Epidermal melanocyte (primary cell): Measurements from ENCODE around the gene KIF5B.
"Not testable (repeated sequence)": the region's sequence is repeated elsewhere in the genome, so short reads cannot be mapped to it uniquely, and the experiment has no call there.

ENCODE experiments used
- DNase-seq: peaks from one replicate; pipeline ENCODE4 v3.0.0; 2011; ENCODE audit warnings: low spot score; ENCODE audit not compliant: insufficient read length

KIF5B gene

DNA sequence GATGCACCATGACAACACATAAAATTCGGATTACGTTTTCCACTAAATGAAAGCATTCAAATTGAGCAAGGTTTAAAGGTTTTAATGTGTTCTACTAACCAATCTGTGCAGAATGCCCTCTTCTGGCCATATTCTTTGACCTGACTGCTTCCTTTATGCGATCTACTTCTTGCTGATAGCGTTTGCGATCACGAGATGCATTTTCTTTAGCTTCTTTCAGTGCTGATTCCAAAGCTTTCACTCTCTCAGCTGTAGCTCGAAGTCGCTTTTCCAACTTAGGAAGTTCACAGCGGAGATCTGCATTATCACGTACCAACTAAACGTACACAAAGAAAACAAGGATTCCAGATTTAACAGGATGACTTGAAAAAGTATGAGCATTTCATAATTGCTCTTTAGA, 39.2 kb downstream of the KIF5B start:
- DNase-seq = no peak

DNA sequence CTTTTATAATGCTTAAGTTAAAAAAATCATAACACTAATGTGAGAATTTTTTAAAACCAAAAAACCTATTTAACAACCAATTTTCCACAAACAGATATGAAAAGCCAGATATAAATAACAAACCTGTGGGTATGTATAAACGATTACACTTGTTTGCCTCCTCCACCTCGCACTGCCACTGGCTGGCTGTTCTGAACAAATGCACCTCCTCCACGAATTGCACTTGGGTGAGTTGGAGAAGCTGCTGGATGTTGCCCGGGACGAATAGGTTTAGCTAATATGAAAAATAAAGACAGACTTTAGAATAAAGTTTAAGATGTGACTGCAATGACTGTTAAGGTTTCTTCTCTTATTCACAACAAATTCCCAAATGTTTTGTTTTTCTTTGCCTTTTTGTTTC, 40.8 kb downstream of the KIF5B start:
- DNase-seq = no peak

DNA sequence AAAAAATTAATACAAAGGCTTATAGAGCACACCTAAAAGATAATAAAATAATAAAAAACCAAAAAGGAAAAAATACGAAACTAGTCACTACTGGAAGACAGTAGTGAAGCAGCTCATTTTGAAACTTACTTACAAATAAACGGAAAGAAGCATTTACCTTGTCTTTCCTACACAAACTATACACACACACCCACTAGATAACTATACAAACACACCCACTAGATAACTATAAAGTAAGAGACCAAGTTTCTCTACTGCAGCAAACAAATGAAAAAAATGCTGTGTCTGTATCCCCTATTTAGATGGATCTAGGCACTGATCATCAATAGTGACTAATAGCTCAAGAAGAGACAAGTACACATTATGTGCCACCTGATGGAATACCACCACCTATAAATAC, 49.2 kb downstream of the KIF5B start:
- no peak for DNase-seq

DNA sequence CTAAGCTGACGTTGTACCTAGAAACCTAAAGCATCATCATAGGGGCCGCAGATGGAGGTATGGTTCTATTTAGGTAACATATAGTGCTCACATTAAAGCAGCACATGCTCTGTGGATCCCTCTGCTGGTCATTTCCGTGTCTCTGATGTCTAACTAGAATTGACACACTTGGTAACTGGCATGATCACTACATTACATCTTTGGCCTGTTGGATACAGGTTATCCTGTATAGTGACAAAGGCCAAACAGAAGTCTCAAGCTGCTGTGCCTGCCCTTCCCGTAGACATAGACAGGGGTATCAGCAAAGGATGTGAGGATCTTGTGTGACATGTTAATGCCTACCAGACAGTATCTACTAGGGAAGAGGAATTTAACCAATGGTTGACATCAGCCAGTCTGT, 51.2 kb downstream of the KIF5B start:
- no peak for DNase-seq

DNA sequence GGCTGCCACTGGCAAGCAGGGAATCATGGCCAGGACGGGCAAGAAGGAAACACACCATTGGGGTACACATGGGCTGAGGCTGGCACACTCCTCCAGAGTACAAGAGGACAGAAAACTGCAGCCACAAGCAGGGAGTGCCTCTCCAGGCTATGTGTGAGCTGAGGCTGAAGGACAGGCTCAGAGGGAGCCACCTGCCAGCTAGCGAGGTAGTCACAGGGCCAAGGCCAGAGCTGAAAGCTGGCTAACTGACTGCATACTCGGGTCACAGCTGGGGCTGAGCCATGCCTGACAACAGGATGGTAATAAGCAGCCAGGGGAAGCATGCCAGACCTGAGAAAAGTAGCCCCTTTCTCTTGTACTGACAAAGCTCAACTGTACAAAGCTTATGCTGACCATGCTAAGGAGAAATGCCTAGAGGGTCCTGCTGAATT, 52.0 kb downstream of the KIF5B start:
- DNase-seq = no peak

DNA sequence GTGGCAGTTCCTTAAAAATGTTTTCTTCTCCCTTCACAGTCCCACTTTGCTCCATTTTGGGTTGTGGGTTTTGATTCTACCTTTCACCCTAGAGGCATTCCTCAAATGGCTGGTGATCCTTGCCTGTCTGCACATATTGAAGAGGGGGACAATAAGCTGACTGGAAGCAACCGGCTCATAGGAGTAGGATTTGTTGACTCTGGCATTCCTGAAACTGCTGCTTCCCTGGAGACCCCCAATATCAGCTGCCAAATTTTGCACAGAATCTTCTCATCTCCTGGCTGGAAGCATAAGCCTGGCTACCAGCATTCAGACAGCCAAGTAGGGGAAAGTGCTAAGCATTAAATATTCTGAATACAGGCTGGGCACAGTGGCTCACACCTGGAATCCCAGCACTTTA, 53.7 kb downstream of the KIF5B start:
- no peak for DNase-seq

DNA sequence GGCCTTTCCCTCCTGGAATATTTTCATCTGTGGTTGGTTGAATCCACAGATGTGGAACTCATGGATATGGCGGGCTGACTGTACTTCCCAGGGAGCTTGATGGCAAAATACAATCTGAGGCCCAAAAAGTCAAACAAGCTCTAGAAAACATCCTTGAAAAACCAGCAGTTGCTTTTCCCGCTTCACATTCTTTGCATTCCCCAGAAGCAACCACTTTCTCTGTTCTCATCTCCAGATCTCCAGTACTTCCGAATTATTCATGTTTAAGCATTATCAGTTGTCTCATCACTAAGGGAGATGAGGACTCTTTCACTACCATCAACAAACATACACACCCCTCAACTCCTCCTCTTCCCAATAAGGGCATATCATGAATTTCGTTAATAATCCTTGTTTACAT, 55.3 kb downstream of the KIF5B start:
- no peak for DNase-seq

DNA sequence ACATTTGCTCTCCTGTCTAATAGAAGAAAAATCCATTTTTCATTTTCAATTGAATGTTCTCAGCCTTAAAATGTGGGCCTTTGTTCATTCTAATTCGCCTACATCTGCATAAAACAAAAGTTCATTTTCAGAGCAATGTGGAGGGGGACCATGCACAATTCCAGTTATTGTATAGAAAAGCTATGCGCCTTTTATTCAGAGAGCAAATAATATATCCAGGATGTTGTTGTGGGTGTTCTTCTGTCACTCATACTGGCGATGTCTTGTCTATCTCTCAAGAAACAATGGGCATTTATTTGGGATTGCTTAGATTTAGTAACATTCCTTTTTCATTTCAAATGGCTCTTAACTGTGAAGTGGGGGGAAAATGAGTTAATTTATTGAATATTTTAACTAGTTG, 56.4 kb downstream of the KIF5B start:
- no peak for DNase-seq

DNA sequence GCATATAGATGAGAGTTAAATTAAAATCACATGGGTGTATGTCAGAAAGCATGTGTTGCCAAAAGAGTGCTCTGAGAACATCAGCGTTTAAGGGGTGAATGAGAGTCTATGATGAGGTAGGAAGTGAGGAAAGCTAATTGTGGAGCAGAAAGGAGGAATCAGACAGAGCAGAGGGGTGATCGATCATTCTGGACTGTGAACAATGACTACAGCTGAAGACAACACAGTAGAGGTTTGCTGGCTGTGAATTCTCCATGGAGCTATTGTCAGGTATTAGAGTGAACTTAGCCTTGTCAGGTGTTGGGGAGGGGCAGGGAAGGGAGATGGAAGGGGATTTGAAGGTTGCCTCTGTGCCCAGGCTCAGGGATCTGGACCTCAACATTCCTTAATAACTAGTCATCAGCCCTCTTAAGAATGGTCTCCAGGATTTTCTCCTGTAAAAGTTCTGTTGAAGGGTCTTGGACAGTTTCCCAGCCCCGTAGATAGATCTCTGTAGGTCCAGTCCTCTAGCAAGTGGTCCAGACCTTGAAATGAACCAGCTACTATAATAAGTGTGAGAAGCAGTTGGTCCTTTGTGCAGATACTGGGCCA, 57.1 kb downstream of the KIF5B start:
- DNase-seq = no peak

DNA sequence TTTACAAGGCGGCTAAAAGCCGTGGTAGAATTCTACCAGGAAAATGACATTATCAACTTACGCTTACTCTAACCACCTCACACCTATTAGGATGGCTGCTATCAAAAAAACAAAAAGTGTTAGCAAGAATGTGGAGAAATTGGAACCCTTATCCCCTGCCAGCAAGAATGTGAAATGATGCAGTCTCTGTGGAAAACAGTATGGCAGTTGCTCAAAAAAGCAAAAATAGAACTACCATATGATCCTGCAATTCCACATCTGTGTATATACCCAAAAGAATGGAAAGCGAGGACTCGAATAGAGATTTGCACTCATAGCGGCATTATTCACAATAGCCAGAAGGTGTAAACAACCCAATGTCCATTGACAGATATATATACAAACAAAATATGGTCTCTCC, 61.3 kb downstream of the KIF5B start:
- DNase-seq = no peak

DNA sequence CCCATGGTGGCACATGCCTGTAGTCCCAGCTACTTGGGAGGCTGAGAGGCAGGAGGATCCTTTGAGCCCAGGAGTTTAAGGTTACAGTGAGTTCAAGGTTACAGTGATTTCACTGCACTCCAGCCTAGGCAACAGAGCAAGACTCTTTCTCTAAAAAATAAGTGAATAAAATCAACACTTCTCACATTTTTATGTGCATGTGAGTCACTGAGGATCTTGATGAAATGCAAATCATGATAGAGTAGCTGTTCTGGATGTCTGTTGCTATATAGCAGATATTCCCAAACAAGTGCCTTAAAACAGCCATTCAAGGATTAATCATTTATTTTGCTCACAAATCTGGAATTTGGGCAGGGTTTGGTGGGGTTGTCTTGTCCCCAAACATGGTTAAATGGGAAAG, 65.3 kb downstream of the KIF5B start:
- DNase-seq = no peak

DNA sequence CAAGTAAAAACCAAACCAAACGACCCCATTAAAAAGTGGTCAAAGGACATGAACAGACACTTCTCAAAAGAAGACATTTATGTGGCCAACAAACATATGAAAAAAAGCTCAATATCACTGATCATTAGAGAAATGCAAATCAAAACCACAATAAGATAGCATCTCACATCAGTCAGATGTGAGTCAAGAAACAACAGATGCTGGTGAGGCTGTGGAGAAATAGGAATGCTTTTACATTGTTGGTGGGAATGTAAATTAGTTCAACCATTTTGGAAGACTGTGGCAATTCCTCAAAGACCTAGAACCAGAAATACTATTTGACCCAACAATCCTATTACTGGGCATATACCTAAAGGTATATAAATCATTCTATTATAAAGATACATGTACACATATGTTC, 68.4 kb downstream of the KIF5B start:
- DNase-seq = not testable (repeated sequence)

DNA sequence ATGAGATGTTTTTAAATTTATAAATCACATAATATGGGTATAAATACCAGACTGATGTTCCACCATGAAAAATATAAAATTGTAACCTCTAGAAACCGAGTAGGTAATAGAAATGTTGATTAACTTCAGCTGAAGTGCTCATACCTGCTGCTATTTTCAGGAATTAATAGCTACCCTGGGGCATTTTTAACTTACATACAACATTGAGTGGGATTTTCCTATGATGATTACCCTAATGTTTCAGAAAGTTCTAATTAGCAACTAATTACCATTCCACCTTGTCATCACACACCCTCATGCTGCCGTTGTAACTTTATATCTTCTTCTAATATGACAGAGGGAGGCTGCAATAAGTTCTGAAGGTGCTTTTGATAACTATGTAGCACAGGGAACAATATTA, 74.1 kb downstream of the KIF5B start:
- no peak for DNase-seq

DNA sequence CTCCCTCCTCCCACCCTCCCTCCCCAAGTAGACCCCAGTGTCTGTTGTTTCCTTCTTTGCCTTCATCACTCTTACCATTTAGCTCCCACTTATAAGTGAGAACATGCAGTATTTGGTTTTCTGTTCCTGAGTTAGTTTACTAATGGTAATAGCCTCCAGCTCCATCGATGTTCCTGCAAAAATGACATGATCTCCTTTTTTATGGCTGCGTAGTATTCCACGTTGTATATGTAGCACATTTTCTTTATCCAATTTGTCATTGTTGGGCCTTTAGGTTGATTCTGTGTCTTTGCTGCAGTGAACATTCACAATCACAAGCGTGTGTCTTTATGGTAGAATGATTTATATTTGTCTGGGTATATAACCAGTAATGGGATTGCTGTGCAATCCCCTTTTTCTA, 75.8 kb downstream of the KIF5B start:
- DNase-seq = no peak

DNA sequence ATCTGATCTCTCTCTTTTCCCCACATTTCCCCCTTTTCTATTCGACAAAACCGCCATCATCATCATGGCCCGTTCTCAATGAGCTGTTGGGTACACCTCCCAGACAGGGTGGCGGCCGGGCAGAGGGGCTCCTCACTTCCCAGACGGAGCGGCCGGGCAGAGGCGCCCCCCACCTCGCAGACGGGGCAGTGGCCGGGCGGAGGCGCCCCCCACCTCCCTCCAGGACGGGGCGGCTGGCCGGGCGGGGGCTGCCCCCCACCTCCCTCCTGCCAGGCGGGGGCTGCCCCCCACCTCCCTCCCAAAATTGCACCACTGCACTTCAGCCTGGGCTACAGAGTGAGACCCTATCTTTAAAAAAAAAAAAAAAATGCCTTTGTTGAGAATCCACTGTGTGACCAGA, 77.2 kb downstream of the KIF5B start:
- not testable (repeated sequence) for DNase-seq

DNA sequence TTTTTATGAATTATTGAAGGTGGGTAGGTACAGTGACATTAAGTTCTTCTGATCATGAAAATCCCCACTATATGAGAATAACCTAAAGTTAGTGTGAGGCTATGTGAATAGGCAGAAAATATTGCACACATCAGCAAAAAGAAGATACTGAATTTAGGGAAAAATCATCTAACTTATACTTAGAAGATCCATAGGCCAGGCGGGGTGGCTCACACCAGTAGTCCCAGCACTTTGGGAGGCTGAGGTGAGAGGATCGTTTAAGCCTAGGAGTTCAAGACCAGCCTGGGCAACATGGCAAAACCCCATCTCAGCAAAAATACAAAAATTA, 78.1 kb downstream of the KIF5B start:
- no peak for DNase-seq

DNA sequence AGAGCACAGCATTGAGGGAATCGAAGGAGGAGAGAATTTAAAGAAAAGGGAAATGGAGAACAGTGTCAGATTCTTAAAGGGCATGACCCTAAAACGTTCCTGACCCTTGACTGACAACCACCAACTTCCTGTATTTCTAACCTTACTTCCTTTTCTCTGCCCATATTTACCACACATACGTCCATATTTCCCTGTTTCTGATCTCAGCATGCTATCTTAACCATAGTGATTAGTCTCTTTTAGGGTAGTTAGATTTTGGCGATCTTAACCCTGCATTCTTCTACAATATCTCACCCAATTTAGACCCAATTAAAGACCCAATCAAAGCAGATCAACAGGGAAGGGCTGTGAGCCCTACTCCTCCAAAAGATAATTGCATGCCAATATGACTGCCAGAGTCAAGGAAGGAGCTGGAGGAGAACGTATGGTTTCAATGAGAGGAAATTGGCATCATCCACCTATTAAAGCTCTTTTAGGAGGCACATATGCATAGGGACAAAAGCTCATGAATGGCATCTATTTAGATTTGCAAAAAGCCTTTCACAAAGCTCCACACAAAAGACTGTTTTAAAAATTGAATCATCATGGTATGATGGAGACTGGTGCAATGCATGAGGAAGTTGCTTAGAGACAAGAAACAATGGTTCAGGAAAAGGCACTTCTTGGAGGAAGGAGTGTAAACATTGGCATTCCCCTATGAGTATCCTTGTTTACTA, 78.6 kb downstream of the KIF5B start:
- DNase-seq = no peak

DNA sequence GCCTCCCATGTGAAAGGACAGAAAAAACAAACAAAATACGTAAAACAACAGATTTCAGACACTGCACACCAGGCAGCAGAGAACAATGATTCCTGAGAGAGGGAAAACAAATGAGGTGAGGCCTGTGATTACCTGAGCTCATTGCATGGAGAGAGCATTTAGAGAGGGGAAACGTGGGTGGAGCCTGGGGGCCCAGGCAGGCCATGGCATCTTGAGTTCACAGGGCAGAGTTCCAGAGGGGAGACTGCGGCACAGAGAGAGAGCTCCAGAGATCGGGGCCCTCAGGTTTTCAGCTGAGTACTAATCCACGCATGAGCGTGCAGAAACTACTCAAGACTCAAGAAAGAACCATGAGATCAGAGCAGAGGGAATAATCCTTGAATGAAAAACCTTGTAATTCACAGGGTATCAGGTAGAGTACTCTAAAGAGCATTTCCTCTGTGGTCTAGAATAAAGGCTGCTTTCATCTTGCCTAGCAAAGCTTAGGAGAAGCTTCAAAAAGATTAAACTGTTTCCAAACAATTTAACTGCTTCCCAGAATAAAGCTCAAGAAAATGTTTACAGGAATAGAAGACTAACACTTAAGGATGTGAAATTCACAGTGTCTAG, 81.0 kb downstream of the KIF5B start:
- DNase-seq = no peak

DNA sequence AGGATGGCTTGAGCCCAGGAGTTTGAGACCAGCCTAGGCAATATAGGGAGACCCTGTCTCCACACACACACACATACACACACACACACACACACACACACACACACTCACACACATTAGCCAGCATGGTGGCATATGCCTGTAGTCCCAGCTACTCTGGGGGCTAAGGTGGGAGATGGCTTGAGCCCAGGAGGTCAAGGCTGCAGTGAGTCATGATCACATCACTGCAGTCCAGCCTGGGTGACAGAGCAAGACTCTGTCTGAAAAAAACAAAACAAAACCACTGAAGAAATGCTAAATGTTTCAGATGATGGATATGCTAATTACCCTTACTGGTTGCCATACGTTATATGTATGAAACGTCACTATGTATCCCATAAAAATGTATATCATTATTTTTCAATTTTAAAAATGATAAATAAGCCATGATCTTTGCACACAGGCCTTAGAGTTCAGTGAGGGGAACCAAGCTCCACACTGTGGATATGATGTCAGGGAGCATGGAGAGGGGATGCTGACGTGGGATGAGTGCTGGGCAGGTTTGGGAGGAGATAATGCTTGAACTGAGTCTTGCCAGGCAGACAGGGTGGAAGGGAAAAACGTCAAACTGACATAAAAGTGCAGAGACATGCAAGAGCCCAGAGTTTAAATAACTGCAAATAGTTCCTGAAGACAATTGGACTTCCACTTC, 81.6 kb downstream of the KIF5B start:
- no peak for DNase-seq

DNA sequence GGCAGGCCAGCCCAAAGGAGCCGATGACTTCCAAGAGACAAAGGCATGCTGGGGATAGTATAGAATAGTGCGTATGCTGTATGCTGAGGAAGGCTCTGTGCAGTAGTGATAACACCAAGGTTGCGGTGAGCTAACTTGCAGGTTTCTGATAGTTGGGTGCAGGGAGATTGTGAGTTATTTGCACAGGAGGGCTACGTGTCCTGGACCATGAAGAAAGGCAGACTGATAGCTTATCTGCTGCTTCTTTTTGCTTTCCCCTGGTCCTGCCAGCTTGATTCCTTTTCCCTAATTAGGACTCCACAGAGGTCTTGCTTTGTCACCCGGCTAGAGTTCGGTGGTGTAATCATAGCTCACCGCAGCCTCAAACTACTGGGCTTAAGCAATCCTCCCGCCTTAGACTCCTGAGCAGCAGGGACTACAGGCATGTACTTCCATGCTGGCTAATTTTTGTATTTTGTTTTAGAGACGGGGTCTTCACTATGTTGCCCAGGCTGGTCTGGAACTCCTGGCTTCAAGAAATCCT, 83.6 kb downstream of the KIF5B start:
- DNase-seq = no peak

DNA sequence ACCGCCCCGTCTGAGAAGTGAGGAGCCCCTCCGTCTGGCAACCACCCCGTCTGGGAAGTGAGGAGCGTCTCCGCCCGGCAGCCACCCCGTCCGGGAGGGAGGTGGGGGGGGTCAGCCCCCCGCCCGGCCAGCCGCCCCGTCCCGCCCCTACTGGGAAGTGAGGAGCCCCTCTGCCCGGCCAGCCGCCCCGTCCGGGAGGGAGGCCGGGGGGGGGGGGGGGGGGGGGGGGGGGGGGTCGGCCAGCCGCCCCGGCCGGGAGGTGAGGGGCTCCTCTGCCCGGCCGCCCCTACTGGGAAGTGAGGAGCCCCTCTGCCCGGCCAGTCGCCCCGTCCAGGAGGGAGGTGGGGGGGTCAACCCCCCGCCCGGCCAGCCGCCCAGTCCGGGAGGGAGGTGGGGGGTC, 86.4 kb downstream of the KIF5B start:
- not testable (repeated sequence) for DNase-seq

DNA sequence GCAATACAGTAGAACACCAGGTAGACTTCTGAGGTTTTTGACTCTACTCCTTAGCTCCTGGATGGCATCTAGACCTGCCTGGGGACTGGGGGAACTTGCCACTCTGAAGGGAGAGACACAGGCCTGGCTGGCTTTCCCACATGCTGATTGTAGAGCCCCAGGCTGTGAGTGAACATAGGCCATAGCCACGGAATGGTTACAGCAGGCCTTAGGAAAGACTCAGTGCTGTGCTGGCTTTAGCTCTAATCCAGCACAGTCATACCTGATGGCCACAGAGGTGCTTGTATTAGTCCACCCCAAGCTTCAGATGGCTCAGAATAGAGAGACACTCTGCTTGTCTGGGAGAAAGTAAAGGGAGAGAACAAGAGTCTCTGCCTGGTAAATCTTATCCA, 92.6 kb downstream of the KIF5B start:
- no peak for DNase-seq
